ENCODE data around the gene CABLES2. TPM values are rescaled to one million over a fixed set of nuclear protein-coding genes. Genes with fewer than 3 reads are reported as not detected.

The CABLES2 gene
- total RNA-seq, 1 donor from 2014 or later, result 19.1 TPM

- intact Hi-C loops (cut with micrococcal nuclease), result no loop called here
- peak; percentile 26 for DNase-seq
- ATAC-seq, result no peak
Measured at GRCh38 chr20:62345681-62346370, 61.3 kb downstream of the CABLES2 start.

GRCh38 chr20:62344782-62345181 lies 62.3 kb downstream of the CABLES2 start:
- no peak for ATAC-seq
- intact Hi-C loops (cut with micrococcal nuclease), result no loop called here
- DNase-seq, result no peak

GRCh38 chr20:62344092-62344491 lies 63.0 kb downstream of the CABLES2 start:
- ATAC-seq, result no peak
- no peak for DNase-seq
- intact Hi-C loops (cut with micrococcal nuclease), result no loop called here

GRCh38 chr20:62342910-62343309 lies 64.2 kb downstream of the CABLES2 start:
- DNase-seq, result no peak
- ATAC-seq, result no peak
- intact Hi-C loops (cut with micrococcal nuclease), result no loop called here

- intact Hi-C loops (cut with micrococcal nuclease), result no loop called here
- peak; percentile 3 for DNase-seq
- no peak for ATAC-seq
Measured at GRCh38 chr20:62339647-62340062, 67.4 kb downstream of the CABLES2 start.

Other genes starting within 250 kb of the CABLES2 start
- gene MTG2, start 224.3 kb downstream of the CABLES2 start, total RNA-seq, result 27.3 TPM
- gene HRH3, start 187.0 kb downstream of the CABLES2 start, total RNA-seq, result not detected
- gene OSBPL2, start 168.8 kb downstream of the CABLES2 start, total RNA-seq, result 60.0 TPM
- 75.5 TPM for gene ADRM1, start 104.3 kb downstream of the CABLES2 start, total RNA-seq
- 110 TPM for gene LAMA5, start 40.0 kb downstream of the CABLES2 start, total RNA-seq
- gene RPS21, start 20.2 kb downstream of the CABLES2 start, total RNA-seq, result 693 TPM
- gene RBBP8NL, start 20.3 kb upstream of the CABLES2 start, total RNA-seq, result not detected
- gene GATA5, start 68.7 kb upstream of the CABLES2 start, total RNA-seq, result 18.1 TPM
- gene SLCO4A1, start 235.2 kb upstream of the CABLES2 start, total RNA-seq, result 9.4 TPM

Measured in left ventricle myocardium superior (tissue), 1 donor.